PC-3 (cell line): ENCODE measurements around the gene NHP2. TPM values are rescaled to one million over a fixed set of nuclear protein-coding genes. Genes with fewer than 3 reads are reported as not detected.

Experiments used
- ATAC-seq: fragments of 200-7000 bp; cut with Tn5 transposase; 2 replicates; pipeline ENCODE4 v1.9.1; 2020; ENCODE audit warnings: mild to moderate bottlenecking, moderate library complexity
- BruUV-seq: library from RNA; stranded (reverse); fragments of 400-500 nt; replicated peaks from 2 replicates; lab custom pipeline; 2021; lab: Mats Ljungman, UMichigan
- CTCF ChIA-PET: fragments of 300-600 bp; sonication (Branson Sonifier 250); formaldehyde crosslinking; loops from one replicate; lab custom pipeline; 2022; ENCODE audit warnings: antibody characterized with exemption; lab: Charles Lee
- POLR2A ChIA-PET: fragments of 300-600 bp; sonication (Branson Sonifier 250); formaldehyde crosslinking; loops from one replicate; lab custom pipeline; 2022; ENCODE audit warnings: antibody characterized with exemption; ENCODE audit not compliant: unreplicated experiment; lab: Charles Lee
- DNase-seq: peaks from one replicate; pipeline ENCODE4 v3.0.0-alpha.2; 2015
- H2AFZ ChIP-seq: fragments of 300-600 bp; sonication (generic); 2 replicates; pipeline ENCODE4 v1.6.0; 2016; ENCODE audit warnings: antibody characterized with exemption, low read length
- H3F3A ChIP-seq: fragments of 300-600 bp; sonication (generic); one replicate; pipeline ENCODE4 v1.6.0; 2017; ENCODE audit warnings: antibody characterized with exemption, low read length, control low read depth, mild to moderate bottlenecking; ENCODE audit not compliant: unreplicated experiment
- H3K27ac ChIP-seq: fragments of 300-600 bp; sonication (generic); 2 replicates; pipeline ENCODE4 v1.5.1; 2016; ENCODE audit warnings: mild to moderate bottlenecking, low read length
- H3K27me3 ChIP-seq: fragments of 300-600 bp; sonication (generic); 2 replicates; pipeline ENCODE4 v1.6.1; 2016; ENCODE audit warnings: low read length, mixed read lengths
- H3K36me3 ChIP-seq: fragments of 300-600 bp; sonication (generic); 2 replicates; pipeline ENCODE4 v1.6.1; 2016; ENCODE audit warnings: low read depth, mixed run types, low read length, mixed read lengths
- H3K4me1 ChIP-seq: fragments of 300-600 bp; sonication (generic); 2 replicates; pipeline ENCODE4 v1.5.1; 2016; ENCODE audit warnings: low read length; ENCODE audit not compliant: insufficient read depth
- H3K4me2 ChIP-seq: fragments of 300-600 bp; sonication (generic); 2 replicates; pipeline ENCODE4 v1.6.0; 2016; ENCODE audit warnings: low read length
- H3K4me3 ChIP-seq: fragments of 300-600 bp; sonication (generic); 2 replicates; pipeline ENCODE4 v1.5.1; 2016; ENCODE audit warnings: mild to moderate bottlenecking, low read length, mixed read lengths
- H3K79me2 ChIP-seq: fragments of 300-600 bp; sonication (generic); 2 replicates; pipeline ENCODE4 v1.6.1; 2017; ENCODE audit warnings: low read length, mixed read lengths
- H3K9ac ChIP-seq: fragments of 300-600 bp; sonication (generic); 2 replicates; pipeline ENCODE4 v1.6.0; 2016; ENCODE audit warnings: mild to moderate bottlenecking, low read length
- H3K9me2 ChIP-seq: fragments of 300-600 bp; sonication (generic); replicated peaks from 2 replicates; pipeline ENCODE4 v1.6.1; 2016; ENCODE audit warnings: mixed run types, low read length, mixed read lengths
- H3K9me3 ChIP-seq: fragments of 300-600 bp; sonication (generic); 2 replicates; pipeline ENCODE4 v1.6.1; 2016; ENCODE audit warnings: low read length, mixed read lengths
- H4K20me1 ChIP-seq: fragments of 300-600 bp; sonication (generic); 2 replicates; pipeline ENCODE4 v1.6.1; 2016; ENCODE audit warnings: low read length, mixed read lengths
- EZH2 ChIP-seq: fragments of 300-600 bp; sonication (generic); IDR thresholded peaks from one replicate; pipeline ENCODE4 v1.6.1; 2017; ENCODE audit warnings: antibody characterized with exemption, mild to moderate bottlenecking, low read length; ENCODE audit not compliant: unreplicated experiment
- EZH2phosphoT487 ChIP-seq: fragments of 300-600 bp; sonication (generic); IDR thresholded peaks from 2 replicates; pipeline ENCODE4 v1.6.1; 2018; ENCODE audit warnings: mild to moderate bottlenecking, antibody characterized with exemption, low read length, borderline replicate concordance
- intact Hi-C: fragments of 100-400 bp; cut with micrococcal nuclease; formaldehyde crosslinking; loops from 2 replicates; pipeline ENCODE4 v1.9.0; 2023
- total RNA-seq: library from RNA; depleted of rRNA; stranded (reverse); fragments of >200 nt; gene quantifications from 2 replicates; pipeline ENCODE4 v1.2.3, GENCODE V29; 2014
- TF ChIP-seq, protein P1 (sequence below): fragments of 300-600 bp; sonication (generic); conservative IDR thresholded peaks from 2 replicates; pipeline ENCODE4 v1.5.1; 2017; ENCODE audit warnings: antibody characterized with exemption, low read depth, mild to moderate bottlenecking, low read length

Gene NHP2
- total RNA-seq, 1 experiment from 2014 or later: 649 TPM

DNA sequence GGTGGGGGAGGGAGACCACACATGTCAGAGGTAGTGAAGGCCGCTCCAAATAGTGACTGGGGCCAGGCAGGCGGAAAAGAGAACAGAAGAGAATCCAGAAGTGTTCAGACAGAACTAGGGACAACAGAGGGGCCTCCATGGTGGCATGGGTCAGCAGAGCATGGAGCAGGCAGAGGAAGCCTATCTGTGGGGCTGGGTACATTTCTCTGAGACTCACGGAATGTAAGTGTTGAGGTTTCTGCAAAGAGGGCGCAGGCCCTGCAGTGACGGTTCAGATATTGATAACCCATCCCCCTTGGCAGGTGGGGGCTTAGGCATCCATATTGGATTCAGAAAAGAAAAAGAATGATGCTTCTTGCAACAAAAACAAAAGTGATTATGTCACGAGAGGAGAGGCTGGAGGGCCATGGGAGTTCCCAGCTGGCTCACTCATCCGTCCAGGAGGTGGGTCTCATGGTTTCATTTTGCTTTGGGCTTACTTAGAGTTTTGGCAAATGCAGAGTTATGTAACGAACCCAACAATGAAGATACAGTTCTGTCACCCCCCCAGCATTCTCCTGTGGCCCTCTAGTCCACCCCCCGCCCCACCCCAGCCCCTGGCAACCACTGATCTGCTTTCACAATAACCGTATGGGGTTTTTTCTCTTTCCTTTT lies 28.3 kb downstream of the NHP2 start:
- Histone ChIP-seq H3K27ac (no peak overlapping the region), H3F3A (no peaks in the 10 kb centered on the region), H3K4me2 (no peak overlapping the region), H3K4me1 (peaks cover 32% of the 10 kb centered on the region), H3K79me2 (no peaks in the 10 kb centered on the region), H3K4me3 (no peak overlapping the region), H3K9me3 (no peaks in the 10 kb centered on the region), H2AFZ (no peak overlapping the region), H3K9ac (no peak overlapping the region), H4K20me1 (no peaks in the 10 kb centered on the region), H3K9me2 (no peaks in the 10 kb centered on the region), H3K27me3 (no peaks in the 10 kb centered on the region), H3K36me3 (no peaks in the 10 kb centered on the region)
- intact Hi-C loops: no loop called here
- no TSS peak for BruUV-seq
- ChIA-PET CTCF (no interaction called here), POLR2A (no interaction called here)
- no peak for TF ChIP-seq EZH2phosphoT487
- TF ChIP-seq EZH2: no peak
- no peak for DNase-seq
- ATAC-seq: no peak

DNA sequence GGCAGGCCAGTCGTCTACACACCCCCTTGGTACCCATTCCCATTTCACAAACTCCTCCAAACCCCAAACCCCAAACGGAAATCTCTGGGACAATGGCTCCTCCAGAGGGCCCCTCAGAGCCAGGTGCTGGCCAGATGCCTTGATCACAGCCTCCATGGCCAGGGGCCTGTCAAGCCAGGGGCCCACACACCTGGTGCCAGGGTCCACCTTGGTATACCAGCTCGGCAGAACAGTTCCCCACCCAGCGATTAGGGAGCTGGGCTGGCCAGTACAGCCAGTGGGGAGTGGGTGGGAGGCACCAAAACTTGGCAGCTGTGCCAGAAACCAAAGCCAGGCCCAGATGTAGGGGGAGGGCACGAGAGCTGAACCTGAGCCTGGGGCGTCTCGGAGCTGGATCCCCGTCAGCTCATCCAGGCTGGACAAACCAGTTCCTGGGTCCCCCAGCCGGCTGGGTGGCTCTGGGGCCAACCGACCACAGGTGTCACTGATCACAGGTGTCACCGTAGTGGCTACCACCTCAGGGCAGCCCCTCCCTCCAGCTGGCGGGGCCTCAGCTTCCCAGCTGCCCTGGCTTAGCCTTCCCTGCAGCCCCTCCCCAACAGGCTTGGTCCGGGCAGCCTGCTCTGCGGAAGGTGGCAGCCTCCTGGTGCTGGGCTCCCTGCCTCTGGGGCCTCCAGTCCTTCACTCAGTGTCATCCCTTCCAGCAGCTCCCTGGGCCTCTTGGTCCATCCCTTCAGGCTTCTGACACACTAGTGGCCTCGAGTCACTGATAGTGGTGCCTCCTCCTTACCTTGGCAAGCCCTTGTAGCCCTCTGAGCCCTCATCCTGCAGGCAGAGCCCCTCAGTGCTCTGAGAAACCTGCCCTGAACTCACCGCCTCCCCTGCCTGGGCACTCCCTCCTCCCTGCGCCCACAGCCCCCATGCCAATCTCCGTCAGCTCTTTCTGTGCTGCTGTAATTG lies 29.4 kb downstream of the NHP2 start:
- Histone ChIP-seq H3K9ac (0 out of 2 replicates have a peak overlapping the region, but pooled peaks have one; percentile 18), H3K36me3 (no peaks in the 10 kb centered on the region), H3K9me3 (no peaks in the 10 kb centered on the region), H3K4me2 (peak overlapping the region; percentile 59), H3F3A (no peaks in the 10 kb centered on the region), H3K79me2 (no peaks in the 10 kb centered on the region), H3K27me3 (no peaks in the 10 kb centered on the region), H3K27ac (peak overlapping the region; percentile 58), H3K9me2 (no peaks in the 10 kb centered on the region), H3K4me1 (peaks cover 32% of the 10 kb centered on the region), H4K20me1 (no peaks in the 10 kb centered on the region), H2AFZ (no peak overlapping the region), H3K4me3 (no peak overlapping the region)
- intact Hi-C loops: no loop called here
- ChIA-PET POLR2A (no interaction called here), CTCF (no interaction called here)
- peak; percentile 81 for DNase-seq
- ATAC-seq: peak; percentile 5; the same call in 1 of the 2 replicates
- BruUV-seq: no TSS peak
- no peak for TF ChIP-seq EZH2
- TF ChIP-seq, protein P1, sequence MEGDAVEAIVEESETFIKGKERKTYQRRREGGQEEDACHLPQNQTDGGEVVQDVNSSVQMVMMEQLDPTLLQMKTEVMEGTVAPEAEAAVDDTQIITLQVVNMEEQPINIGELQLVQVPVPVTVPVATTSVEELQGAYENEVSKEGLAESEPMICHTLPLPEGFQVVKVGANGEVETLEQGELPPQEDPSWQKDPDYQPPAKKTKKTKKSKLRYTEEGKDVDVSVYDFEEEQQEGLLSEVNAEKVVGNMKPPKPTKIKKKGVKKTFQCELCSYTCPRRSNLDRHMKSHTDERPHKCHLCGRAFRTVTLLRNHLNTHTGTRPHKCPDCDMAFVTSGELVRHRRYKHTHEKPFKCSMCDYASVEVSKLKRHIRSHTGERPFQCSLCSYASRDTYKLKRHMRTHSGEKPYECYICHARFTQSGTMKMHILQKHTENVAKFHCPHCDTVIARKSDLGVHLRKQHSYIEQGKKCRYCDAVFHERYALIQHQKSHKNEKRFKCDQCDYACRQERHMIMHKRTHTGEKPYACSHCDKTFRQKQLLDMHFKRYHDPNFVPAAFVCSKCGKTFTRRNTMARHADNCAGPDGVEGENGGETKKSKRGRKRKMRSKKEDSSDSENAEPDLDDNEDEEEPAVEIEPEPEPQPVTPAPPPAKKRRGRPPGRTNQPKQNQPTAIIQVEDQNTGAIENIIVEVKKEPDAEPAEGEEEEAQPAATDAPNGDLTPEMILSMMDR: no peak
- TF ChIP-seq EZH2phosphoT487: no peak

DNA sequence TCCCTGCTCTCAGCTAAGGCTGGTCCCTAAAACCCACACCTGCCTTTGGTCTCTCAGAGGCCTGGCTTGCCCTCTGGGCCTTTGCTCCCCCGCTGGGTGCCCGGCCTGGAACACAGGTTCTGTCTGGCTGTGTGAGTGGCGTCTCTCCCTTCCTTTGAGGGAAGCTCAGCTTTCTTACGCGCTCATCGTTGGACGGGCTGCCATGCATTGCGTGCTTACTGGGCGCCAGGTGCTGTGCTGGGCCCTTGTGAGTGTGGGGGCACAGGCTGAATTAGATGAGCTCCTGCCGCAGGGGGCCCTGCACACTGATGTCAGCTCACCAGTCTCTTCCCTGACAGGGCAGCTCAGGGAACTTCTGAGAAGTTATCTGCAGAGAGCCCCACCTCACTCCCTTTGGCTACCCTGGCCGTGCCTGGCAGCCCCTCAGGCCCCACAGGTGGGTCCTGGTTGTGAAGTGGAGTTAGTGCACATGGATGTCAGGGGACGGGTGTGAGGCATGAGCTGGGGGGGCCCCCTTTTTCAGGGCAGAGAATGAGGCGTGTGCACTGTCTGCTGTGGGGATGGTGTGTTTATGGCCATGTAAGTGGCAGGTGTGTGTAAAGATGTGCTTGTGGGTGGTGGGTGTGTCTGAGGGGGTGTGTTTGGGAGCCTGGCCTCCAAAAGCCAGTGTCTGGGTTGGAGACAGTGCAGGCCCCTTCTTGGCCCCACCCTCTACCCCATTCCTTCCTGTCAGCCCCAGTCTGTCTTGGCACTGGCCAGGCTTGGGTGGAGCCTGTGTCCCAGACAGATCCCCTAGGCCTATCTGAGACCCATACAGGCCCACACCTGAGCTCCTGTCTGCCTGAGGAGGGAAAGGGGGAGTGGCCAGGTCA lies 30.4 kb downstream of the NHP2 start:
- Histone ChIP-seq H3K27ac (peak overlapping the region; percentile 58), H3K9me3 (no peaks in the 10 kb centered on the region), H3K4me1 (peaks cover 32% of the 10 kb centered on the region), H3K4me2 (peak overlapping the region; percentile 59; the same call in 1 of the 2 replicates), H3F3A (no peaks in the 10 kb centered on the region), H2AFZ (no peak overlapping the region), H3K9ac (0 out of 2 replicates have a peak overlapping the region, but pooled peaks have one; percentile 18), H3K36me3 (no peaks in the 10 kb centered on the region), H3K4me3 (no peak overlapping the region), H3K9me2 (no peaks in the 10 kb centered on the region), H3K27me3 (no peaks in the 10 kb centered on the region), H4K20me1 (no peaks in the 10 kb centered on the region), H3K79me2 (no peaks in the 10 kb centered on the region)
- intact Hi-C loops: no loop called here
- ATAC-seq (0 out of 2 replicates have a peak, but pooled peaks have one; percentile 6), DNase-seq (no peak)
- POLR2A ChIA-PET: interaction anchor here (0.5 to 0.8 kb wide), 2 partner anchors 23 to 156 kb away, joined by 3 read pairs; no protein-coding TSS in a partner anchor
- TF ChIP-seq EZH2: no peak
- no TSS peak for BruUV-seq
- CTCF ChIA-PET: no interaction called here
